Measurements from ENCODE around the gene MAPK1.

DNA sequence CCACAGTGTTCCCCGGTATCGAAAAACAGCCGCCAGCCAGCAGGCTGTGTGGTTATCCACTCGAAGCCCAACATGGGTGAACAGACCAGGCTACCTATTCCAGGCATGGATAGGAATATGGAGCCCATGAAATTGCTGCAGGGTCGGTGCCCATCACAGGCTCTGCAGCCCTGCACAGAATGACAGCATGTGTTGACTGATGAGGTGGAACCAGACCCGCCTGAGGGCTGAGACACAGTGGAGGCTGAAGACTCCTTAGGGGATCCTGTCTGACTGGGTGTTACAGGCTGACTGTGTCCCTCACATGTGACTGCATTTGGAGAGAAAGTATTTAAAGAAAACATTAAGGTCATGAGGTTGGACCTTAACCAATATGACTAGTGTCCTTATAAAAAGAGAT, 125.7 kb downstream of the MAPK1 start:
- TF ChIP-seq, protein P1, sequence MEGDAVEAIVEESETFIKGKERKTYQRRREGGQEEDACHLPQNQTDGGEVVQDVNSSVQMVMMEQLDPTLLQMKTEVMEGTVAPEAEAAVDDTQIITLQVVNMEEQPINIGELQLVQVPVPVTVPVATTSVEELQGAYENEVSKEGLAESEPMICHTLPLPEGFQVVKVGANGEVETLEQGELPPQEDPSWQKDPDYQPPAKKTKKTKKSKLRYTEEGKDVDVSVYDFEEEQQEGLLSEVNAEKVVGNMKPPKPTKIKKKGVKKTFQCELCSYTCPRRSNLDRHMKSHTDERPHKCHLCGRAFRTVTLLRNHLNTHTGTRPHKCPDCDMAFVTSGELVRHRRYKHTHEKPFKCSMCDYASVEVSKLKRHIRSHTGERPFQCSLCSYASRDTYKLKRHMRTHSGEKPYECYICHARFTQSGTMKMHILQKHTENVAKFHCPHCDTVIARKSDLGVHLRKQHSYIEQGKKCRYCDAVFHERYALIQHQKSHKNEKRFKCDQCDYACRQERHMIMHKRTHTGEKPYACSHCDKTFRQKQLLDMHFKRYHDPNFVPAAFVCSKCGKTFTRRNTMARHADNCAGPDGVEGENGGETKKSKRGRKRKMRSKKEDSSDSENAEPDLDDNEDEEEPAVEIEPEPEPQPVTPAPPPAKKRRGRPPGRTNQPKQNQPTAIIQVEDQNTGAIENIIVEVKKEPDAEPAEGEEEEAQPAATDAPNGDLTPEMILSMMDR (IDR thresholded peaks at IDR 0.05), result no peak
- TF ChIP-seq POLR2A (IDR thresholded peaks at IDR 0.05), result no peak

All from heart left ventricle (tissue), 13 donors.